GM18858 (cell line): ENCODE measurements around the gene KIZ.
A peak's percentile ranks its signal among the peaks of the same experiment; 100 is the strongest.

Source experiments
- ATAC-seq: cut with Tn5 transposase; IDR thresholded peaks from one replicate; pipeline ENCODE4 v1.9.1; 2021; ENCODE audit not compliant: unreplicated experiment

Gene KIZ

GRCh38 chr20:21258411-21258810, 132.5 kb downstream of the KIZ start:
- no peak for ATAC-seq

- ATAC-seq = no peak
Observed at GRCh38 chr20:21259346-21259745, 133.5 kb downstream of the KIZ start.

- no peak for ATAC-seq
Observed at GRCh38 chr20:21262812-21263211, 136.9 kb downstream of the KIZ start.

GRCh38 chr20:21265261-21266190, 139.6 kb downstream of the KIZ start:
- no peak for ATAC-seq

- no peak for ATAC-seq
Observed at GRCh38 chr20:21266191-21266536, 140.3 kb downstream of the KIZ start.

- no peak for ATAC-seq
Observed at GRCh38 chr20:21269772-21270171, 143.9 kb downstream of the KIZ start.

GRCh38 chr20:21270806-21271205, 144.9 kb downstream of the KIZ start:
- ATAC-seq = no peak

GRCh38 chr20:21272279-21272678, 146.4 kb downstream of the KIZ start:
- ATAC-seq = peak; percentile 37

GRCh38 chr20:21272679-21273078, 146.8 kb downstream of the KIZ start:
- peak; percentile 57 for ATAC-seq

- ATAC-seq = no peak
Observed at GRCh38 chr20:21273755-21274386, 148.0 kb downstream of the KIZ start.

- ATAC-seq = no peak
Observed at GRCh38 chr20:21278829-21279228, 152.9 kb downstream of the KIZ start.

- no peak for ATAC-seq
Observed at GRCh38 chr20:21279706-21280521, 154.0 kb downstream of the KIZ start.

GRCh38 chr20:21280522-21281016, 154.7 kb downstream of the KIZ start:
- peak; percentile 86 for ATAC-seq

GRCh38 chr20:21286775-21287174, 160.9 kb downstream of the KIZ start:
- ATAC-seq = no peak

- ATAC-seq = no peak
Observed at GRCh38 chr20:21288587-21289370, 162.9 kb downstream of the KIZ start.

- ATAC-seq = no peak
Observed at GRCh38 chr20:21289651-21290050, 163.8 kb downstream of the KIZ start.

- ATAC-seq = no peak
Observed at GRCh38 chr20:21291026-21291425, 165.1 kb downstream of the KIZ start.

- no peak for ATAC-seq
Observed at GRCh38 chr20:21294755-21295154, 168.9 kb downstream of the KIZ start.
